ENCODE results near the gene RACK1.

Gene RACK1

GRCh38 chr5:181233801-181234454 is 9.8 kb downstream of the RACK1 start:
- DNase-seq (ENCODE audit: low read depth) = no peak

- no peak for DNase-seq (ENCODE audit: low read depth)
Observed at GRCh38 chr5:181233088-181233800, 10.5 kb downstream of the RACK1 start.

DNA sequence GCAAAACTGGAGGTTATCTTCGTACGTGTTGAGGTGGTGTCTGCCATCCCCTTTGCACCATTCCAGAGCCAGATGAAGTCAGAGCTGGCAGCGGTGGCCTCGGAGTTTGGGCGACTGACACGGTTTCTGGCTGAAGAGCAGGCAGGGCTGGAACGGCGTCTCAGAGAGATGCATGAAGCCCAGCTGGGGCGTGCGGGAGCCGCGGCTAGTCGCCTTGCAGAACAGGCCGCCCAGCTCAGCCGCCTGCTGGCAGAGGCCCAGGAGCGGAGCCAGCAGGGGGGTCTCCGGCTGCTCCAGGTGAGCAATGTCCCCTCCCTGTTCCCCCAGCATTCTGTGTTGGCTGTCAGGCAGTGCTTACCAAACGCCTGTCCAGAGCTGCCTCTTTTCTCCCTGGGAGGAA is 11.1 kb downstream of the RACK1 start:
- DNase-seq (ENCODE audit: low read depth) = no peak

DNA sequence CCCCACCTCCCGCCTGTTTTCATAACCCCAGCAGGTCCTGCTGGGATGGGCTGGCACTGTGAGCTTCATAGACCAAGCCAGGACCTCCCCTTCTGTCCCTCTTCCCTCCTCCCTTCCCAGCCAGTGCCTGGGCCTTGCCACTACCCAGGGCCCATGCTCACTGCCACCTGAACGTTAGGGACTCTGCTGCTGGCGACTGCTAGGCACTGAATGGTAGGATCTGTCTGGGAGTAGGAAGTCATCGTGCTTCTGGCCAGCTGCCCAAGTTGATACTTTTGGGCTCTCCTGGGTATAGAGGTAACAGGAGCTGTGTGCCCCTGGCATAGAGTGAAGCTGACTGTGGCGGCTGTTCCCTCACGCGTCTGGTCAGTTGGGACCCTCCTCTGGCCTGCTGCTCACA is 12.3 kb downstream of the RACK1 start:
- no peak for DNase-seq (ENCODE audit: low read depth)

DNA sequence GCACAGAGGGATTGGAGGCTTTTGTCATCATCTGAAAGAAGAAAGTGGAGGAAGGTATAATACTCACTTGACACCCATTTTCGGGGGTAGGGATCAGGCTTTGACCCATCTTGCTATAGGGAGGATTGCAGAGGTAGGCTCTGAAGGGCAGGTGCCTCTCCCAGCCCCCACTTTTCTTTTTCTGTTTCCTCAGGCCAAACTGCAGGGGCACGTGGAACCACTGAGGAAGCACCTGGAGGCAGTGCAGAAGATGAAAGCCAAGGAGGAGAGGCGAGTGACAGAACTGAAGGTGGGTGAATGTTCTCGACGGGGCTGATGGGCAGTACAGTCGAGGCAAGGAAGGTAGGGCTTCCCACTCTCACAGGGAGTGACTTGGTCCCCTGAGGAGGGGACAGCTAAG is 13.2 kb downstream of the RACK1 start:
- no peak for DNase-seq (ENCODE audit: low read depth)

DNA sequence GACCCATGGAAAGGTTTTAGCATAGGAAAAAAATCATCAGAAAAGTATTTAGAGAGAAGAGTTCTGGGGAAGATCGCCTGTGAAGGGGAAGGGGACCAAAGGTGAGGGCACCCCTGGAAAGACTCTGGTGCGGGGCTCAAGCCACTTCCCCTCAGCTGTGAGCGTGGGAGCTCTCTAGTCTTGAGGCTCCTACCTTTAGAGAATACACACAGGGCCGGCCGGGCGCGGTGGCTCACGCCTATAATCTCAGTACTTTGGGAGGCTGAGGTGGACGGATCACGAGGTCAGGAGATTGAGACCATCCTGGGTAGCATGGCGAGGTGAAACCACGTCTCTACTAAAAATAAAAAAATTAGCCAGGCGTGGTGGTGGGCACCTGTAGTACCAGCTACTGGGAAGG is 13.7 kb downstream of the RACK1 start:
- DNase-seq (ENCODE audit: low read depth) = no peak

GRCh38 chr5:181224390-181225229 is 19.1 kb downstream of the RACK1 start:
- no peak for DNase-seq (ENCODE audit: low read depth)

DNA sequence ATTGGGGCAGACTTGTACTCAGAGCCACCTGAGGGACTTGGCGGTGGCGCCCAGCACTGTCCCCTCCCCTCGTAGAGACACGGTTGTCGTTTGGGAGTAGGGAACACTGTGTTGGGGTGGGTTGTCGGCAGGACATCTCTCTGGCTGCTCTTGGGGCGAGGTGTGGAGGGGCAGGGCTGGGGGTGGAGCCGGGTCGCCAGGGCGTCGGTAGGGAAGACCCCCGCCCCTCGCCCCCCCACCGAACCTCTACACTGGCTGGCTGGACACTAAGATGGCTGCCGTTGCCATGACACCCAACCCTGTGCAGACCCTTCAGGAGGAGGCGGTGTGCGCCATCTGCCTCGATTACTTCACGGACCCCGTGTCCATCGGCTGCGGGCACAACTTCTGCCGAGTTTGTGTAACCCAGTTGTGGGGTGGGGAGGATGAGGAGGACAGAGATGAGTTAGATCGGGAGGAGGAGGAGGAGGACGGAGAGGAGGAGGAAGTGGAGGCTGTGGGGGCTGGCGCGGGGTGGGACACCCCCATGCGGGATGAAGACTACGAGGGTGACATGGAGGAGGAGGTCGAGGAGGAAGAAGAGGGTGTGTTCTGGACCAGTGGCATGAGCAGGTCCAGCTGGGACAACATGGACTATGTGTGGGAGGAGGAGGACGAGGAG is 19.8 kb downstream of the RACK1 start:
- no peak for DNase-seq (ENCODE audit: low read depth)

DNA sequence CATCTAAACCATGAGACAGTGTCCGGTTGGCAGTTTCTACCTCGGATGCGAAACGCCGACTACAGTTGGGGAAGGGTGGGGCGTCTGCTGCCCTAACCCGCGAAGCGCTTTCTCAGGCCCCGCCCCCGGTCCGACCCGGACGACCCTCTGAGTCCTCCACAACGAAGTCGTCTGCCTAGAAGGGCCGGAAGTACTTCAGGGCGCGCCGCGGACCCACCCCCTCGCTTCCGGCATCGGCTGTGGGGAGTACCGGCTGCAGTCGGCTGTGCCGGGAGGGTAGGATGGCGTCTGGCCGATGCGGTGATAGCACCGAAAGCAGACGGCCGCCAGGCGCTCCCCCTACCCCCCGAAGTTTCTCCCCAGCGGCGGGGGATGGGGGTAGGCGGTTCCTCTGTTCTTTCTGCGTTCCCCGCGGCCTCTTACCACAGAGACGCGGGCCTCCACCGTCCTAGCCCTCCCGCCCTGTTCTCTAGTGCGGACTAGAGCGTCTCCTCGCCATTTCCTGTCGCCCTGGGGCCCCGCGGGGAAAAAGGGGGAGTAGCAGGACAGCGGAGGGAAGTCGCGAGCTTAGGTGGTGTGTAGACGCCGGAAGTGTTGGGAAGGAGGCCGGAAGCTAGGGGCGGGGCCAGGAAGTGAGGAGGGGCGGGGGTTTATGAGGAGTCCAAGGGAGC is 20.5 kb downstream of the RACK1 start, which contains the start of gene TRIM41:
Gene TRIM41, plus strand, starts transcription at position 224 of the 671 bp plus-strand sequence. CDS start 719 bp downstream, outside the sequence.
- peak; percentile 94 for DNase-seq (ENCODE audit: low read depth)

GRCh38 chr5:181222630-181223057 is 21.1 kb downstream of the RACK1 start:
- DNase-seq (ENCODE audit: low read depth) = no peak

DNA sequence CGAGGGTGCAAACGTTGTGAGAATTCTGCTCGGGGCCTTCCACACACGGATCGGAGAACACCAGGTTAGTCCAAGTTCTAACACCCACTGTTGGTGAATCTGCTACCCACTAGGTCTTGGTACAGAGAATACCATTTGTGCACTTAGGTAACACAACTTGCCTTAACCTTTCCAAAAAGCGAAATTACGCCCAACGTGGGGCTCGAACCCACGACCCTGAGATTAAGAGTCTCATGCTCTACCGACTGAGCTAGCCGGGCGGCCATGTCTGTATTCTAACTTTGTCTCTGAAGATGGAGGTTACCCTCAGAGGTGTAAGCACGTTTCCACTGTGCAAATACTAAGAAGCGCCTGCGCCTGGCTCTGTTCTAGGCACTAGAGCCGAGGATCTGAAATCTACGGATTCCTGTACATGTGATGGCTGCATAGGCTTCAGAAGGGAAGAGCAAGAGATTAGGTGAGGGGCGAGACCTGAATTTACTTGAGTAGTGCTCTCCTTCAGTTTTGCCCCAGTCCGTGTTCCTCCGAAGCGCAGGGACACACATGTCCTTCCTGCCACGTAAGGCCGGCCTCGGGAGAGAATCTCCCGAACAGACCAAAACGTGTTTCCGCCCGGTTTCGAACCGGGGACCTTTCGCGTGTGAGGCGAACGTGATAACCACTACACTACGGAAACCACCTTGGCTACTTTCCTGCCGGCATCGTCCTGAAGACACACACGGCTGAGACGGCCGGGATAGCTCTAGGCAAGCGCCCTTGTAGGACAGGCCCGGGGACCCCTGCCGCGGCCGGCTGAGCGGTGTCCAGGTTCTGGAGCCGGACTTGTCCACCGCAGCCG is 21.7 kb downstream of the RACK1 start:
- peak; percentile 97 for DNase-seq (ENCODE audit: low read depth)

DNA sequence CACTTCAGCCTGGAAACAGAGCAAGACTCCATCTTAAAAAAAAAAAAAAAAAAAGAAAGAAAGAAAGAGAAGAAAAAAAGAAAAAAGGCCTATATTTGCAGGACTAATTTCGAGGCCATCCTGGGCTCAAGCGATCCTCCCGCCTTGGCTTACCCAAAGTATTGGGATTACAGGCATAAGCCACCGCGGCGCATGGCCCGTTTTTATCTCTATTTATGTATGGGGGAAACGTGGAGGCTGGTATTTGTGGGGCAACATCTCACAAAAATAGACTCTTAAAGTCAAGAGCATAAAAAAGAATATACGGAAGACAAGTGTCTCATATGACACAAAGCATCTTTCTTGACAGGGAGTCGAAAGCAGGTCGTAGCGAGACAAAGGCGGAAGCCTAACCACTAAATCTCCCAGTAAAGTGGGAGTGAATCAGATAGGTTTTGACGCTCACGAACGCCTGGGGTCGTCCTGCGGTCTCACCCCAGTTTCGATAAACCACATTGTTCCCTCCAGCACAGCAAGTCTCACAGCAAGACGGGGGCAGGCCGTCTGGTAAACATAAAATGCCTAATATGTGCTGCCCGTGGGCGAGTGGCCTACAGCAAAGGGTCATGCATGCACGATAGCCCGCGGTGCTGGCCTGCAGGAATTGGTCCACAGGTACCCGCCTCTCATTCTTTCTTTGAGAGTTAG is 22.5 kb downstream of the RACK1 start:
- no peak for DNase-seq (ENCODE audit: low read depth)

- DNase-seq (ENCODE audit: low read depth) = no peak
Observed at GRCh38 chr5:181220178-181220515, 23.6 kb downstream of the RACK1 start.

DNA sequence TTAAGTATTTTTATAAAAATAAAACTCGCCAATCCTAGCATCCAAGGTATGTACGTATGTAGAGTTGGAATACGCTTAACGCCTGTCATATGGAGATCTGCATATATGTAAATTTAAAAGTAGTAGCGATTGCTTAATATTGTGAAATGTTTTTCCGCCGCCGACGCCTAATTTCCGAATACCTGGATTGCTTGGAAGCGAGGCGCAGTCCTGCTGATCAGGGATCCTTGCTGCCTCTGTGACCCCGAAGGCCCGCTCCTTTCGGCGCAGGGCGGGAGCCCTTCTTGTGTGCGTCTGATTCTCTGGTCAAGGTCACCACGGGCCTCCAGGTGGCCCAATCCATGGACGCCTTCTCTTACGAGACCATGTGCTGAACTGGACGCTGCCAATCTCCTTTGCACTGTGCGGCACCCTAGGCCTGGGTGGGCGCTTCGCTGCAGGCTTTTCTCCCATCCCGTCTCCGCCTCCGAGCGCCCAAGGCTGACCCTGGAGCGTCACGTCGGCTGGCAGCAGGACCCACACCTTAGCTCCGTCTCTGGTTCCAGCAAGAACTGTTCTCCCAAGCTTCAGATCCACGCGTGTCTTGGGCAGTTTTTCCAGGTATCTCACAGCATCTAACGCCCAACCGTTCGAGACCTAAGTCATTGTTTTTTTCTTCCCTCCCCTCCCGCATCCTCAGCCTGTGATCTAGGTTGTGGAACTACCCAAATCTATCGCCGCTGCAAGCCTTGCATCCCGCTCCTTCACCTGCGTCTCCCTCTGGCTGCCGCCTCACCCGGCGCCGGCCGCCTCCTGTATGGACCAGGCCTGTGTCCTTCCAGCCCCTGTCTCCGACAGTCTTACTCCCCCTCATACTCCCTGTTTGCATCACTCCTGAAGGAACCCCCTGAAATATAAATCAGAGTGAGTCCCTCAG is 24.2 kb downstream of the RACK1 start:
- no peak for DNase-seq (ENCODE audit: low read depth)

- no peak for DNase-seq (ENCODE audit: low read depth)
Observed at GRCh38 chr5:181218795-181219124, 24.9 kb downstream of the RACK1 start.

DNA sequence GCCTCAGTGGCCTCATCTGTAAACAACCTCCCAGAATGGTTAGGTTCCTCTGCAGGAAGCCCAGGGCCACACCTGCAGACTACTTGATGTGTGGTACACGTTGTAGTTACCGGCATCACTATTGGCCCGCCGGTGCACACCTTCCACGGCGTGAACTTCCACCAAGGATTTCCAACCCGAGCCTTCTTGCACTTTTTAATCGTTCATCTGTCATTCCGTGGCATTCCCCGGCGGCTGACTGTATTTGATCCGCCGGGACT is 26.0 kb downstream of the RACK1 start:
- DNase-seq (ENCODE audit: low read depth) = no peak

DNA sequence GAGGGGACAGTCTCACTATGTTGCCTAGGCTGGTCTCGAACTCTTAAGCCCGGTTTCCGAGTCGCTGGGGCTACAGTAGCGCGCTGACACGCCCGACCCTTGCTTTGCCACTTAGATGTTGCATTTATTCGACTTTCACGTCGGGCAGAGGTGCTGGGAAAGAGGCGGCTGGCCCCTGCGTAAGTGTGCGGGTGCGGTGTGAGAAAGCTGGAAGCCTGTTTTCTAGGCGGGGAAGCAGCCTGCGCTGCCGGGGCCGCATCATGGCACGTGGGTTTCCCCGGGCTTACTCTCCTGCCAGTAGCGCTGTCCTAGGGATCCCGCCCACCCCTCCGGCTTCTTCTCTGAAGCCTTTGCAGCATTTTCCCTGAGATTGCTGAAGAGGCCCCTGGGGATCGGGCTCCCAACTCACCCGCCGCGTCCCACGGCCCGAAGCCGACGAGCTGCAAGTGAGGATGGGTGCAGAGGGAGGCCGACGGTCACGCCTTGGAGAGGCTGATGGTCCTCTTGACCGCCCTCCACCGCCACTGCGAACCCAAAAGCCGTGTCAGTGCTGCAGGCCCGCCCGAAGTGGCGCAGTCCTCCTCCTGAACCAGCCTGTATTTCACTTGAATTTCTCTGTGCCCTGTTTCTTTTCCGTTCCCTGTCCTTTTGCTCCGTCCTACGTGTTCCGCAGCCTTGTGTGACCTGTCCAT is 26.4 kb downstream of the RACK1 start:
- no peak for DNase-seq (ENCODE audit: low read depth)

GRCh38 chr5:181215997-181216989 is 27.4 kb downstream of the RACK1 start:
- DNase-seq (ENCODE audit: low read depth) = no peak
